IMR-90 (cell line): ENCODE results near the gene SUSD1. TPM values are rescaled to one million over a fixed set of nuclear protein-coding genes. Genes with fewer than 3 reads are reported as not detected.

Experiments used
- ATAC-seq: fragments of 200-7000 bp; cut with Tn5 transposase; 2 replicates; pipeline ENCODE4 v1.9.1; 2020; ENCODE audit warnings: low read depth, mild to moderate bottlenecking, moderate library complexity
- BruUV-seq: library from RNA; stranded (reverse); fragments of 400-500 nt; replicated peaks from 2 replicates; lab custom pipeline; 2021; lab: Mats Ljungman, UMichigan
- CTCF ChIA-PET: fragments of 300-600 bp; formaldehyde crosslinking; extraction: SDS; loops from one replicate; lab custom pipeline; 2021; ENCODE audit warnings: antibody characterized with exemption; lab: Yijun Ruan, JAX
- POLR2A ChIA-PET: fragments of 300-600 bp; sonication (Branson Sonifier 250); formaldehyde crosslinking; loops from one replicate; lab custom pipeline; 2022; ENCODE audit warnings: antibody characterized with exemption; ENCODE audit not compliant: unreplicated experiment; lab: Charles Lee
- DNase-seq: peaks from one replicate; pipeline ENCODE4 v3.0.0; 2013
- H2AFZ ChIP-seq: replicated peaks from 2 replicates; pipeline ENCODE3; 2013; ENCODE audit warnings: low read length, mild to moderate bottlenecking; ENCODE audit not compliant: poor library complexity
- H2AK5ac ChIP-seq: 2 replicates; pipeline ENCODE4 v1.6.1; 2013; ENCODE audit warnings: low read depth, low read length, inconsistent platforms
- H2AK9ac ChIP-seq: replicated peaks from 2 replicates; pipeline ENCODE3; 2013; ENCODE audit warnings: mild to moderate bottlenecking, low read depth, low read length, moderate library complexity; ENCODE audit not compliant: poor library complexity
- H2BK120ac ChIP-seq: 2 replicates; pipeline ENCODE4 v1.6.1; 2013; ENCODE audit warnings: low read depth, low read length, inconsistent platforms
- H2BK15ac ChIP-seq: 3 replicates; pipeline ENCODE4 v1.6.1; 2013; ENCODE audit warnings: low read depth, low read length, inconsistent platforms
- H2BK20ac ChIP-seq: 2 replicates; pipeline ENCODE4 v1.6.1; 2013; ENCODE audit warnings: low read depth, mild to moderate bottlenecking, inconsistent platforms, low read length, moderate library complexity
- H2BK5ac ChIP-seq: 2 replicates; pipeline ENCODE4 v1.6.1; 2013; ENCODE audit warnings: mild to moderate bottlenecking, low read depth, low read length, inconsistent platforms; ENCODE audit not compliant: poor library complexity, severe bottlenecking
- H3K14ac ChIP-seq: replicated peaks from 2 replicates; pipeline ENCODE4 v1.6.1; 2013; ENCODE audit warnings: low read depth, low read length, inconsistent platforms
- H3K18ac ChIP-seq: 2 replicates; pipeline ENCODE4 v1.6.1; 2013; ENCODE audit warnings: low read depth, low read length, control low read depth
- H3K23ac ChIP-seq: 2 replicates; pipeline ENCODE4 v1.6.1; 2013; ENCODE audit warnings: low read depth, low read length, inconsistent platforms
- H3K27ac ChIP-seq: 2 replicates; pipeline ENCODE4 v1.5.1; 2013; ENCODE audit warnings: mild to moderate bottlenecking, control low read depth, low read length; ENCODE audit not compliant: insufficient read depth
- H3K27me3 ChIP-seq: 2 replicates; pipeline ENCODE4 v1.6.1; 2013; ENCODE audit warnings: low read length; ENCODE audit not compliant: control insufficient read depth, insufficient read depth
- H3K36me3 ChIP-seq: 2 replicates; pipeline ENCODE4 v1.6.1; 2013; ENCODE audit warnings: low read length, mixed read lengths; ENCODE audit not compliant: control insufficient read depth, insufficient read depth
- H3K4ac ChIP-seq: 2 replicates; pipeline ENCODE4 v1.6.1; 2013; ENCODE audit warnings: low read depth, low read length, inconsistent platforms
- H3K4me1 ChIP-seq: 2 replicates; pipeline ENCODE4 v1.6.1; 2013; ENCODE audit warnings: low read length, mixed read lengths; ENCODE audit not compliant: control insufficient read depth, insufficient read depth
- H3K4me2 ChIP-seq: 2 replicates; pipeline ENCODE4 v1.6.1; 2013; ENCODE audit warnings: low read depth, mild to moderate bottlenecking, control low read depth, low read length, moderate library complexity
- H3K4me3 ChIP-seq: 2 replicates; pipeline ENCODE4 v1.5.1; 2013; ENCODE audit warnings: low read depth, mild to moderate bottlenecking, control low read depth, low read length, moderate library complexity; ENCODE audit not compliant: insufficient read depth
- H3K56ac ChIP-seq: 2 replicates; pipeline ENCODE4 v1.6.1; 2013; ENCODE audit warnings: low read length, inconsistent platforms; ENCODE audit not compliant: insufficient read depth; ENCODE audit errors: extremely low read depth
- H3K79me1 ChIP-seq, 2 experiments: 2 replicates each; pipeline ENCODE4 v1.6.1; 2013; ENCODE audit warnings: low read length in 2 of 2, inconsistent platforms in 1 of 2, low read depth in 1 of 2
- H3K9ac ChIP-seq: 2 replicates; pipeline ENCODE4 v1.6.1; 2013; ENCODE audit warnings: low read depth, low read length, control low read depth
- H3K9me1 ChIP-seq: 2 replicates; pipeline ENCODE4 v1.6.1; 2013; ENCODE audit warnings: low read length, inconsistent platforms; ENCODE audit not compliant: insufficient read depth
- H3K9me3 ChIP-seq: 2 replicates; pipeline ENCODE4 v1.6.1; 2013; ENCODE audit warnings: low read length; ENCODE audit not compliant: control insufficient read depth, insufficient read depth
- H4K20me1 ChIP-seq: 2 replicates; pipeline ENCODE4 v1.6.1; 2013; ENCODE audit warnings: low read length, inconsistent platforms; ENCODE audit not compliant: insufficient read depth
- H4K5ac ChIP-seq: 2 replicates; pipeline ENCODE4 v1.6.1; 2013; ENCODE audit warnings: mild to moderate bottlenecking, low read depth, low read length, control low read depth
- H4K8ac ChIP-seq, 2 experiments: 2 replicates each; pipeline ENCODE4 v1.6.1; 2013; ENCODE audit warnings: low read depth in 2 of 2, low read length in 2 of 2, control low read depth in 1 of 2, inconsistent platforms in 1 of 2
- H4K91ac ChIP-seq: 2 replicates; pipeline ENCODE4 v1.6.1; 2013; ENCODE audit warnings: low read depth, low read length, inconsistent platforms; ENCODE audit not compliant: insufficient read depth
- BHLHE40 ChIP-seq: fragments of 150-350 bp; IDR thresholded peaks from 2 replicates; pipeline ENCODE4 v1.6.1; 2016; ENCODE audit warnings: mild to moderate bottlenecking, low read depth, low read length
- CEBPB ChIP-seq: IDR thresholded peaks from 2 replicates; pipeline ENCODE4 v1.6.1; 2012; ENCODE audit warnings: low read depth, low read length, improper control_type of control experiment
- CHD1 ChIP-seq: IDR thresholded peaks from 2 replicates; pipeline ENCODE4 v1.6.1; 2012; ENCODE audit warnings: low read depth, low read length, improper control_type of control experiment
- ELK1 ChIP-seq: fragments of 150-350 bp; IDR thresholded peaks from 2 replicates; pipeline ENCODE4 v1.6.1; 2016; ENCODE audit warnings: low read depth, mild to moderate bottlenecking, low read length, moderate library complexity, borderline replicate concordance
- FOS ChIP-seq: fragments of 150-350 bp; IDR thresholded peaks from 2 replicates; pipeline ENCODE4 v1.6.1; 2016; ENCODE audit warnings: low read depth, low read length
- MAZ ChIP-seq: IDR thresholded peaks from 2 replicates; pipeline ENCODE4 v1.6.1; 2012; ENCODE audit warnings: low read depth, mild to moderate bottlenecking, low read length, improper control_type of control experiment, moderate library complexity, borderline replicate concordance
- NFE2L2 ChIP-seq: fragments of 150-350 bp; IDR thresholded peaks from 2 replicates; pipeline ENCODE4 v1.6.1; 2016; ENCODE audit warnings: low read depth, mild to moderate bottlenecking, low read length
- POLR2A ChIP-seq: IDR thresholded peaks from 2 replicates; pipeline ENCODE4 v1.6.1; 2012; ENCODE audit warnings: mild to moderate bottlenecking, low read depth, low read length
- RCOR1 ChIP-seq: IDR thresholded peaks from 2 replicates; pipeline ENCODE4 v1.6.1; 2012; ENCODE audit warnings: mild to moderate bottlenecking, low read length, improper control_type of control experiment; ENCODE audit not compliant: insufficient replicate concordance
- RFX5 ChIP-seq: IDR thresholded peaks from 2 replicates; pipeline ENCODE4 v1.8.0; 2012; ENCODE audit warnings: low read depth, mild to moderate bottlenecking, low read length, moderate library complexity
- SMC3 ChIP-seq: fragments of 150-350 bp; IDR thresholded peaks from 2 replicates; pipeline ENCODE4 v1.6.1; 2016; ENCODE audit warnings: low read depth, mild to moderate bottlenecking, antibody characterized with exemption, low read length, moderate library complexity
- USF2 ChIP-seq: fragments of 150-350 bp; IDR thresholded peaks from 2 replicates; pipeline ENCODE4 v1.6.1; 2017; ENCODE audit warnings: mild to moderate bottlenecking, antibody characterized with exemption, low read length, low read depth
- WGBS, 2 experiments: methylation state at CpG; one replicate each; pipeline versions ENCODE4 v1.1.5 to v1.1.7; 2013; ENCODE audit warnings: missing lambda C conversion rate in 2 of 2; ENCODE audit not compliant: insufficient read length in 1 of 2; ENCODE audit errors: extremely low coverage in 2 of 2; 5-methylcytosine and 5-hydroxymethylcytosine counted together
- dilution Hi-C: fragments of 300-500 bp; cut with HindIII; formaldehyde crosslinking; loops from one replicate; pipeline ENCODE4 v1.14.3; 2018; ENCODE audit warnings: low sequenced_read_pairs; ENCODE audit not compliant: unreplicated experiment
- in situ Hi-C: fragments of 300-500 bp; cut with MboI; formaldehyde crosslinking; loops from 3 replicates; pipeline ENCODE4 v1.14.3; 2019; ENCODE audit warnings: low sequenced_read_pairs, inconsistent platforms, mixed read lengths
- intact Hi-C: fragments of 100-400 bp; cut with micrococcal nuclease; formaldehyde crosslinking; loops from 2 replicates; pipeline ENCODE4 v1.10.0; 2022
- polyA plus RNA-seq, 3 experiments: library from polyadenylated mRNA; depleted of rRNA; stranded (reverse); fragments of >200 nt; gene quantifications; 2 replicates each; pipeline ENCODE4 v1.2.3, GENCODE V29; 2012; ENCODE audit warnings: low replicate concordance in 1 of 3
- total RNA-seq: library from RNA; depleted of rRNA; stranded (reverse); fragments of >200 nt; gene quantifications from 2 replicates; pipeline ENCODE4 v1.2.3, GENCODE V29; 2012

The SUSD1 gene
- total and polyA plus RNA-seq, 2 of the 4 experiments (the other 2 are of a cell fraction): 4.0 to 4.7 TPM

- H2BK15ac ChIP-seq: peak overlapping the region; percentile 82
- H3K56ac ChIP-seq: 0 out of 2 replicates have a peak overlapping the region, but pooled peaks have one; percentile 8
- H3K9me1 ChIP-seq: peaks cover 39% of the 10 kb centered on the region
- H3K4ac ChIP-seq: peak overlapping the region; percentile 95
- peak overlapping the region; percentile 83 to 89; a peak in 3 of 4 replicates for H4K8ac ChIP-seq
- H3K23ac ChIP-seq: peak overlapping the region; percentile 75
- no peak for ATAC-seq
- no peaks in the 10 kb centered on the region for H3K36me3 ChIP-seq
- DNase-seq: no peak
- ChIA-PET POLR2A (no interaction called here), CTCF (interaction anchor here (0.9 kb wide), 1 partner anchor 39 kb away, joined by 6 read pairs; no protein-coding TSS in a partner anchor)
- peak overlapping the region; percentile 98 for H4K5ac ChIP-seq
- dilution Hi-C loops (no loop called here), in situ Hi-C loops (no loop called here), intact Hi-C loops (no loop called here)
- H2BK5ac ChIP-seq: peak overlapping the region; percentile 98
- no peaks in the 10 kb centered on the region for H3K9me3 ChIP-seq
- peak overlapping the region; percentile 62 for H2AK9ac ChIP-seq
- TF ChIP-seq CEBPB (no peak), ELK1 (no peak), CHD1 (no peak), MAZ (no peak), RFX5 (no peak), SMC3 (no peak), FOS (no peak), RCOR1 (no peak), BHLHE40 (no peak), NFE2L2 (no peak), USF2 (no peak), POLR2A (no peak)
- peak overlapping the region; percentile 36 for H3K9ac ChIP-seq
- no peak overlapping the region for H3K4me2 ChIP-seq
- H2AK5ac ChIP-seq: peak overlapping the region; percentile 98
- peaks cover 37% of the 10 kb centered on the region for H3K4me1 ChIP-seq
- no CpG with 5 or more reads among the region's 6 CpGs for WGBS, 2 experiments
- peak overlapping the region; percentile 19 for H3K27ac ChIP-seq
- no peaks in the 10 kb centered on the region for H4K20me1 ChIP-seq
- peak overlapping the region; percentile 92 for H3K14ac ChIP-seq
- peaks cover 21 to 46% of the 10 kb centered on the region in 2 experiments for H3K79me1 ChIP-seq
- peak overlapping the region; percentile 95 for H2BK120ac ChIP-seq
- BruUV-seq: no TSS peak
- no peaks in the 10 kb centered on the region for H3K27me3 ChIP-seq
- H2AFZ ChIP-seq: no peak overlapping the region
- peak overlapping the region; percentile 99 for H2BK20ac ChIP-seq
- H3K4me3 ChIP-seq: no peak overlapping the region
- peak overlapping the region; percentile 89 for H4K91ac ChIP-seq
- H3K18ac ChIP-seq: peak overlapping the region; percentile 98
Measured at GRCh38 chr9:112035166-112035826, 139.8 kb downstream of the SUSD1 start.
